ENCODE results near the gene CAPZA3.
"Not testable (repeated sequence)": the region's sequence is repeated elsewhere in the genome, so short reads cannot be mapped to it uniquely, and the experiment has no call there.

The CAPZA3 gene

DNA sequence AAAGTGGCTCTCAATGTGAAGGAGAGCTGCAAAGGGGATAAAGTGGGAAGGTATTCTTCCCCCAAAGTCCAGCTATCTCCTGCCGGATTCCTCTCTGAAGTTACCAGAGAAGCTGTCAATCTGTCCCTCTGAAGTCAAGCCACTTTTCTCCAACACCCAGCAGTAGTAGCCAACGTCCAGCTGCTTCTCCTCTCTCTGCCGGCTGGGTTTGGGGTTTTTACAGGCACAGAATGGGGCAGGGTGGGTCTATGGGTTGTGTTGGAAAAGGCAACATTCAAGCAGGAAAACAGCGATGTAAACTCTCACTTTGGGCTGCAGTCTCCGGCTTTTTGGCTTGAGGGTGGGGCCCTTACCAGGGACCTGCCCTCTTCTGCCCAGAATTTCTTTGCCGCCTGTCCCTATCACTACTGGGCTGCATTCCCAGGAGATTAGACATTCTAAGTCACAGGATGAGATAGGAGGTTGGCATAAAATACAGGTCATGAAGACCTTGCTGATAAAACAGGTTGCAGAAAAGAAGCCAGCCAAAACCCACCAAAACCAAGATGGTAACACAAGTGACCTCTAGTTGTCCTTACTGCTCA lies 16.3 kb downstream of the CAPZA3 start:
- no peak for DNase-seq

DNA sequence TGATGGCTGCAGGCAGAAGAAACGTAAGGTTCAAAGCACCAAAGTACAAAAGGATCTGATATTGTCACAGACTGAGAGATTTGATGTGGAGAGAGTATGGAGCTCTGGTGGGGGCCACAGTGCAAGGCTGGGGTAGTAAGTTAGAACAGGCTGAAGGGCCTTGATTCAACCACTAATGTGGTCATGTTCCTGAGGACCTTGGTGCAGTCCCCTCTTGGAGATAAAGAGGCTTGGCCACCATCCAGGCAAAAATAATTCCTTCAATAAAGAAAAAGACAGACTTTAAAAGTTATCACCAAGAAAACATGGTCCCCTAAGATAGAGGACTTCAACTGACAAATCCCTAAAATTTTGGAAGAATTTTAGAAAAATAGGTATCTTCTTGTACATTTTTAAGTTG lies 17.4 kb downstream of the CAPZA3 start:
- DNase-seq: no peak

GRCh38 chr12:18766479-18766878 lies 28.6 kb downstream of the CAPZA3 start:
- not testable (repeated sequence) for DNase-seq

- DNase-seq: no peak
Observed at GRCh38 chr12:18782827-18783226, 44.9 kb downstream of the CAPZA3 start.

- not testable (repeated sequence) for DNase-seq
Observed at GRCh38 chr12:18785465-18785864, 47.5 kb downstream of the CAPZA3 start.

Data from stimulated activated CD8-positive, alpha-beta memory T cell treated with anti-CD3 and anti-CD28 coated beads, Interleukin-4, amount 100 ng/mL, for 48 hours (primary cell).